ENCODE data around the gene CKMT2.

The CKMT2 gene

DNA sequence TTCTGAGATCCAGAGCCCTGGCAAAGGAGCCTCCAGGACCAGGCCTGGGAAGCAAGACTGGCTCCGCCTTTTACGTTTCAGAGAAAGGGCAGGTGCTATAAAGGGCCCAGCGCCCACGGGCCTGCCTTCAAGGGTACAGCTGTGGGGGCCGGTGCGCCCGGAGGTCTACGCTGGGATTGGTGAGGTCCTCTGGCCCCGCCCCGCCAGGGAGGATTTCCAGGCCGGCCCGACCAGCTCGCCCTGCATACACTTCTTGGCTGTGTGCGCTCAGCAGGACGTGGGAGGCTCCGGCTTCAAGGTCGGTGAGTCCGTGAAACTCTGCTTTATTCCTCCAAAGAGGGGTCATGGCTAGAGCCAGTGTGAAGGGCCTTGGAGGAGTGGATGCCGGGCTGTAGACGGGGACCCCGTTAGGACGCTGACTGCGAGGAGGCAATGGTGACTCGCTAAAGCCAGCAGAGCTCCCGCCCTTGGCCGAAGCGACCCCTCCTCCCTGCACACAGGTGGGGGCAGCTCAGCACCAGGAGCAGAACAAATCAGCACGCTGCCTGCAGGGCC, at the start of gene CKMT2:
TSS of gene CKMT2 (plus strand) at position 243 of the 555 bp plus-strand sequence. CDS start 17,811 bp downstream, outside the sequence.
- H3K27ac ChIP-seq = no peak within 1 kb of the TSS
- CTCF ChIA-PET = no interaction called here
- POLR2A ChIA-PET (ENCODE audit: low non-redundant PET) = no interaction called here
- TF ChIP-seq, protein P1, sequence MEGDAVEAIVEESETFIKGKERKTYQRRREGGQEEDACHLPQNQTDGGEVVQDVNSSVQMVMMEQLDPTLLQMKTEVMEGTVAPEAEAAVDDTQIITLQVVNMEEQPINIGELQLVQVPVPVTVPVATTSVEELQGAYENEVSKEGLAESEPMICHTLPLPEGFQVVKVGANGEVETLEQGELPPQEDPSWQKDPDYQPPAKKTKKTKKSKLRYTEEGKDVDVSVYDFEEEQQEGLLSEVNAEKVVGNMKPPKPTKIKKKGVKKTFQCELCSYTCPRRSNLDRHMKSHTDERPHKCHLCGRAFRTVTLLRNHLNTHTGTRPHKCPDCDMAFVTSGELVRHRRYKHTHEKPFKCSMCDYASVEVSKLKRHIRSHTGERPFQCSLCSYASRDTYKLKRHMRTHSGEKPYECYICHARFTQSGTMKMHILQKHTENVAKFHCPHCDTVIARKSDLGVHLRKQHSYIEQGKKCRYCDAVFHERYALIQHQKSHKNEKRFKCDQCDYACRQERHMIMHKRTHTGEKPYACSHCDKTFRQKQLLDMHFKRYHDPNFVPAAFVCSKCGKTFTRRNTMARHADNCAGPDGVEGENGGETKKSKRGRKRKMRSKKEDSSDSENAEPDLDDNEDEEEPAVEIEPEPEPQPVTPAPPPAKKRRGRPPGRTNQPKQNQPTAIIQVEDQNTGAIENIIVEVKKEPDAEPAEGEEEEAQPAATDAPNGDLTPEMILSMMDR (conservative IDR thresholded peaks at IDR 0.05; ENCODE audit: low read depth) = no peak
- no peak for DNase-seq (ENCODE audit: low spot score)

DNA sequence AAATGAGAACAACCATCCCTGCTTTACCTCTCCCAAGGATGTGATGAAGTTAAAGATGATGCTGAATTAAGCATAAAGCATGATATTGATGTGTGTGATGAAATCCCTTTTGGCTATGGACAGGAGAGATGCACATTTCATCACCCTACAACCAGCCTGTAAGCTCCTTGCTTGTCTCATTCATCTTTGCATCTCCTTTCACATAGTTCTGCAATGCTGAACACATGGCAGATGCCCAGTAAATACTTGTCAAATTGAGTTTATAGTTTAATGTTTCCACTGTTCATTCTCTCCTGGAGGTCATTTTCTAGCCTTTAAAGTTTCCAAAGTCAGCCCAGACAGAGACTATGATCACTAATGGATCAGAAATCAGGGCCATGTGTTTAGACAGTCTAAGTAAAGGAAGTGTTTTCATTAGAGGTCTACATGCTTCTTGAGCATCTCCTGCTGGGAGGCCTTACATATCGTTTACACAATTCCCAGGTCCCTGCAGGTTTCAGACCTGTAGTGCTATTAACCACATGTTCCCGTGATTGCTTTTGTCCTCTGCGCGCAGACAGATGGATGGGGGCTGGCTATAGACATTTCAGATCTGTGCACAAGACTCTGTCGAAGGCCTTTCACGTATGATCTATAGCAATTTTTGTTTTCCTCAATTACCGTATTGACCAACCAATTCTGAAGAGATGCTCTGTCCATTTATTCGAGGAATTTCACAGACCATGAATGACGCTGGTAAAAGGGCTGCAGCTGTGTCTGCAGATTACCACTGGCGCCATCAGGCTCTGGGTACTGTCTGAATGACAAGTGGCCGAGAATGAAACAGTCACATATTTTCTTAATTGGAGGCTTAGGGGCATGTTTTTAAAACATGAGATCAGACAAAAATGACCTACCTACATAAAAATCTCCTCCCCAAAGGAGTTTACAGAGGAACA, 49.0 kb upstream of the CKMT2 start:
- TF ChIP-seq, protein P1 (conservative IDR thresholded peaks at IDR 0.05; ENCODE audit: low read depth) = no peak
- ChIA-PET POLR2A (ENCODE audit: low non-redundant PET) (no interaction called here), CTCF (no interaction called here)
- H3K27ac ChIP-seq = no peak overlapping the region
- no peak for DNase-seq (ENCODE audit: low spot score)

DNA sequence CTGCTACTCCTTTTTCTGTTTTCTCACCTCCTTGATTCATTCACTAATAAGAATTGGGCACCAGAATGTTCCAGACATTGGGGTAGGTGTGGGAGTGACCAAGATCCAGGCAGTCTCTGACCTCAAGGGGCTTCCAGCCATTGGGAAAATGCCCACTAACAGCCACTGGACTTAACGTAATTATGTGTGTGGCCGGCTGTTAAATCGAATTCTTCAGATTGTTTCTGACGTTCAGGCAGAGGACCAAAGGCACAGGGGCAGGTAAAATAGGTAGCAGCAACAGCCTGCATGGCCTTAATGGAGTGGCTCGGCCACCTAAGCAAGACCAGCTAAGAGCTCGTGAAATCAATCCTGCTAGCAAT, 48.4 kb upstream of the CKMT2 start:
- ChIA-PET CTCF (no interaction called here), POLR2A (ENCODE audit: low non-redundant PET) (no interaction called here)
- H3K27ac ChIP-seq = no peak overlapping the region
- TF ChIP-seq, protein P1 (conservative IDR thresholded peaks at IDR 0.05; ENCODE audit: low read depth) = no peak
- no peak for DNase-seq (ENCODE audit: low spot score)

DNA sequence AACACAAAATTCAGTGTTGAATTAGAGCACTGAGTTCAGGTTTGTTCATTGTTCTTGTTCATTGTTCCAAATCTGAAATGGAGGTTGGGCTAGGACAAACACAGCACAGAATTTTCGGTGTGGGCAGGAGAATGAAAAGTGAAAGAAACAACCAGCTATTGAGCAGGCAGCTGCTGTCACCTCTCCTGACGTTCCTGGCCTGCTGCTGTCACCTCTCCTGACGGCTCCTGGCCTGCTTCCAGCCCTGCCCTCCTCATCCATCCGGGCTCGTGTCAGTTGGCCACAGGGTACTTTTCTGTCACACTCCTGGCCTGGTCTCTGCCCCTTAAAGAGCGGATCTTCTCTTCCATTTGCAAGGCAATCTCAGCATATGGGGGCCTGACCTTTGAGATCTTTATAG, 45.2 kb upstream of the CKMT2 start:
- ChIA-PET POLR2A (ENCODE audit: low non-redundant PET) (interaction anchor here (0.5 kb wide), 1 partner anchor 517 kb away, joined by 5 read pairs; no protein-coding TSS in a partner anchor), CTCF (no interaction called here)
- H3K27ac ChIP-seq = no peak overlapping the region
- TF ChIP-seq, protein P1 (conservative IDR thresholded peaks at IDR 0.05; ENCODE audit: low read depth) = no peak
- DNase-seq (ENCODE audit: low spot score) = no peak

DNA sequence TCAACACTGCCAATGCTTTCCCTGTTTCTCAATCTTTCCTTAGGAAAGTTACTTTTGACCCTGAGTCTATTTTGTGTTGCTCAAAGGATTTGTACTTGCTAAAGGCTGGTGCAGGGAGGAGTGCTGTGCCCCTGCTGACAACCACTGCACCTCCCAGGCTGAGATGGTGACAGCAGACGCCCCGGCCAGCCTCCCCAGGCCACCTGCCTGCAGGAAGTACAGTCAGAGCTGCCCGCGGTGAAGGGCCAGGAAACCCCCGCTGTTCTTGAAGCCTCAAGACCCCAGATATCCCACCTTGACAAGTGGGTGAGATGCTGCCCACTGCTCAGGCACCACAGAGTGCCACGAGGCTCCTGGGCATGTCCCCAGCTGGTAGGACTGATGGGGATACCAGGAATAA, 44.2 kb upstream of the CKMT2 start:
- ChIA-PET POLR2A (ENCODE audit: low non-redundant PET) (no interaction called here), CTCF (interaction anchor here (0.6 kb wide), 1 partner anchor 19 kb away, joined by 3 read pairs; no protein-coding TSS in a partner anchor)
- TF ChIP-seq, protein P1 (conservative IDR thresholded peaks at IDR 0.05; ENCODE audit: low read depth) = no peak
- H3K27ac ChIP-seq = no peak overlapping the region
- no peak for DNase-seq (ENCODE audit: low spot score)

DNA sequence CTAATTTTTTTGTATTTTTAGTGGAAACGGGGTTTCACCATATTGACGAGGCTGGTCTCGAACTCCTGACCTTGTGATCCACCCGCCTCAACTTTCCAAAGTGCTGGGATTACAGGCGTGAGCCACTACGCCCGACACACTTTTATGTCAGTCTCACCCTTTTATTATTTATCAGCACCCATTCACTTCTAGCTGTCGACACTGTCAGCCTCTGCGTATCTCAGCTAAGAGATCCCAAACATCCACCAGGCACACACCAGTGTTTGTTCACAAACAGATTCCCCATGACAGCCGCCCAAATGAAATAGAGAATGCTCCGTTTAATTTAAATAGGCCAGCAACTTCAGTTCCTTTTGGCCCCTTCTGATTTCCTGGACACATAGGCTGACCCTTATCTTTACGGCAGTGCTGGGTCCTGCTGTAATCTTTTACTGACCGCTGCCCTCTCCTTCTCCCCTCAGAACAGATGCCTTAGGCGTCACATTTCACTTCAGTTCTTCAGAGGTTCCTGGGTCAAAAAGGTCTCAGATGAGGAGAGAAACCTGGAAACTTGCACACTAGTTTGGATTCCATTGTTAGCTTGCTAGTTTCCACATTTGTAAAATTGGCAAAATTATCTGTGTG, 43.1 kb upstream of the CKMT2 start:
- no peak for DNase-seq (ENCODE audit: low spot score)
- ChIA-PET POLR2A (ENCODE audit: low non-redundant PET) (no interaction called here), CTCF (no interaction called here)
- TF ChIP-seq, protein P1 (conservative IDR thresholded peaks at IDR 0.05; ENCODE audit: low read depth) = no peak
- H3K27ac ChIP-seq = no peak overlapping the region

Measured in RWPE1 (cell line).